ENCODE measurements around the gene SCARB1.

SCARB1 gene

GRCh38 chr12:124865728-124866127, 2.1 kb upstream of the SCARB1 start:
- no peak for DNase-seq (ENCODE audit: low read depth, low spot score)

- no peak for DNase-seq (ENCODE audit: low read depth, low spot score)
These were observed 675 bp upstream of the SCARB1 start for GRCh38 chr12:124864326-124864752.

- DNase-seq (ENCODE audit: low read depth, low spot score) = no peak
These were observed 772 bp downstream of the SCARB1 start for GRCh38 chr12:124862768-124863415.

- DNase-seq (ENCODE audit: low read depth, low spot score) = no peak
These were observed 1.6 kb downstream of the SCARB1 start for GRCh38 chr12:124861898-124862676.

GRCh38 chr12:124861492-124861891, 2.2 kb downstream of the SCARB1 start:
- DNase-seq (ENCODE audit: low read depth, low spot score) = no peak

- no peak for DNase-seq (ENCODE audit: low read depth, low spot score)
These were observed 5.7 kb downstream of the SCARB1 start for GRCh38 chr12:124857921-124858461.

GRCh38 chr12:124856842-124857178, 6.9 kb downstream of the SCARB1 start:
- no peak for DNase-seq (ENCODE audit: low read depth, low spot score)

GRCh38 chr12:124856132-124856841, 7.4 kb downstream of the SCARB1 start:
- DNase-seq (ENCODE audit: low read depth, low spot score) = no peak

GRCh38 chr12:124855275-124855957, 8.2 kb downstream of the SCARB1 start:
- DNase-seq (ENCODE audit: low read depth, low spot score) = no peak

GRCh38 chr12:124854637-124855184, 9.0 kb downstream of the SCARB1 start:
- no peak for DNase-seq (ENCODE audit: low read depth, low spot score)

- DNase-seq (ENCODE audit: low read depth, low spot score) = no peak
These were observed 9.7 kb downstream of the SCARB1 start for GRCh38 chr12:124853781-124854636.

- no peak for DNase-seq (ENCODE audit: low read depth, low spot score)
These were observed 10.7 kb downstream of the SCARB1 start for GRCh38 chr12:124852911-124853427.

GRCh38 chr12:124852329-124852831, 11.3 kb downstream of the SCARB1 start:
- DNase-seq (ENCODE audit: low read depth, low spot score) = no peak

GRCh38 chr12:124851342-124851741, 12.3 kb downstream of the SCARB1 start:
- DNase-seq (ENCODE audit: low read depth, low spot score) = no peak

- no peak for DNase-seq (ENCODE audit: low read depth, low spot score)
These were observed 14.3 kb downstream of the SCARB1 start for GRCh38 chr12:124849382-124849781.

- no peak for DNase-seq (ENCODE audit: low read depth, low spot score)
These were observed 14.9 kb downstream of the SCARB1 start for GRCh38 chr12:124848621-124849380.

GRCh38 chr12:124847113-124848074, 16.3 kb downstream of the SCARB1 start:
- no peak for DNase-seq (ENCODE audit: low read depth, low spot score)

All from activated CD4-positive, CD25-positive, alpha-beta regulatory T cell treated with anti-CD3 and anti-CD28 coated beads, Interleukin-2, amount 50 U/mL, for 16 hours (primary cell).